A549 (cell line): Measurements from ENCODE around the gene FUOM. TPM values are rescaled to one million over a fixed set of nuclear protein-coding genes. Genes with fewer than 3 reads are reported as not detected.

Experiments used
- ATAC-seq, 2 experiments: fragments of 200-7000 bp in 1 of 2; fragments of >200 bp in 1 of 2; cut with Nextera tagmentation in 1 of 2; cut with Tn5 transposase in 1 of 2; 3 replicates each; pipeline versions ENCODE4 v1.8.0 to v1.9.1; 2018 to 2020; ENCODE audit warnings: mild to moderate bottlenecking in 1 of 2, moderate library complexity in 1 of 2
- CTCF ChIA-PET: fragments of 300-600 bp; sonication (Branson Sonifier 250); formaldehyde crosslinking; extraction: SDS; loops from one replicate; lab custom pipeline; 2021; ENCODE audit warnings: antibody characterized with exemption, inconsistent platforms; lab: Yijun Ruan, JAX
- POLR2A ChIA-PET: fragments of 350-600 bp; formaldehyde crosslinking; extraction: SDS; loops from one replicate; lab custom pipeline; 2021; ENCODE audit warnings: antibody characterized with exemption, inconsistent platforms; lab: Yijun Ruan, JAX
- DNase-seq, 2 experiments: peaks; one replicate each; pipeline versions ENCODE4 v3.0.0 to v3.0.0-alpha.2; 2011 to 2016; ENCODE audit warnings: low read depth in 1 of 2, low spot score in 1 of 2
- FAIRE-seq: peaks from 2 replicates; lab custom pipeline; 2011; peaks lifted over from hg19 to GRCh38; lab: Jason Lieb, UNC
- H3K27ac ChIP-seq, 2 experiments: fragments of >200 bp; sonication (Bioruptor Twin); formaldehyde crosslinking; 3 replicates each; pipeline ENCODE4 v1.5.1; 2016 to 2017
- H3K4me1 ChIP-seq: fragments of >200 bp; sonication (Bioruptor Twin); formaldehyde crosslinking; 3 replicates; pipeline ENCODE4 v1.6.1; 2016
- H3K4me2 ChIP-seq: fragments of >200 bp; sonication (Bioruptor Twin); formaldehyde crosslinking; 3 replicates; pipeline ENCODE4 v1.6.1; 2016
- H3K4me3 ChIP-seq: fragments of >200 bp; sonication (Bioruptor Twin); formaldehyde crosslinking; 3 replicates; pipeline ENCODE4 v1.5.1; 2016
- H3K9me3 ChIP-seq: fragments of >200 bp; sonication (Bioruptor Twin); formaldehyde crosslinking; 3 replicates; pipeline ENCODE4 v1.6.1; 2016
- BCL3 ChIP-seq: fragments of >200 bp; sonication (Bioruptor Twin); formaldehyde crosslinking; IDR thresholded peaks from 3 replicates; pipeline ENCODE4 v1.6.1; 2016
- ELK1 ChIP-seq: fragments of 150-350 bp; IDR thresholded peaks from 2 replicates; pipeline ENCODE4 v1.6.1; 2014; ENCODE audit warnings: low read depth, mild to moderate bottlenecking, low read length
- FOSB ChIP-seq: fragments of 250-450 bp; sonication (Bioruptor Pico); IDR thresholded peaks from 2 replicates; pipeline ENCODE4 v1.5.0; 2020; ENCODE audit warnings: mild to moderate bottlenecking, moderate library complexity
- HEYL ChIP-seq: fragments of 250-450 bp; sonication (Bioruptor Pico); IDR thresholded peaks from 2 replicates; pipeline ENCODE4 v1.8.0; 2021; ENCODE audit warnings: mild to moderate bottlenecking, moderate library complexity
- KDM1A ChIP-seq: fragments of 200-600 bp; sonication (generic); IDR thresholded peaks from 2 replicates; pipeline ENCODE4 v1.6.1; 2016; ENCODE audit warnings: low read depth, mild to moderate bottlenecking
- MAFK ChIP-seq: fragments of 450-650 bp; IDR thresholded peaks from 2 replicates; pipeline ENCODE4 v1.6.1; 2014; ENCODE audit not compliant: partially characterized antibody
- RARB ChIP-seq: fragments of 250-450 bp; sonication (Bioruptor Pico); IDR thresholded peaks from 2 replicates; pipeline ENCODE4 v1.8.0; 2021; ENCODE audit warnings: mild to moderate bottlenecking, moderate library complexity
- REST ChIP-seq: fragments of 200-600 bp; sonication (generic); IDR thresholded peaks from 2 replicates; pipeline ENCODE4 v1.6.1; 2016; ENCODE audit warnings: antibody characterized with exemption, mild to moderate bottlenecking, moderate library complexity
- RFX5 ChIP-seq: fragments of 450-650 bp; IDR thresholded peaks from 2 replicates; pipeline ENCODE4 v1.7.1; 2014; ENCODE audit warnings: antibody characterized with exemption, mild to moderate bottlenecking, moderate library complexity
- SREBF2 ChIP-seq: fragments of 450-650 bp; IDR thresholded peaks from 2 replicates; pipeline ENCODE4 v1.6.1; 2014; ENCODE audit warnings: mild to moderate bottlenecking, moderate library complexity
- ZSCAN20 ChIP-seq: fragments of 250-450 bp; sonication (Bioruptor Pico); IDR thresholded peaks from 2 replicates; pipeline ENCODE4 v1.8.0; 2022; ENCODE audit warnings: mild to moderate bottlenecking, moderate library complexity
- WGBS: methylation state at CpG from one replicate; pipeline ENCODE4 v1.1.6; 2017; ENCODE audit errors: missing lambda C conversion rate; 5-methylcytosine and 5-hydroxymethylcytosine counted together
- polyA plus RNA-seq, 4 experiments: library from polyadenylated mRNA; depleted of rRNA in 3 of 4; stranded (reverse); fragments of >200 nt; fragmentation: RNase III in 1 of 4; extraction: RNeasy Plus Mini Kit Qiagen cat#74134 plus additional on column Dnase treatment in 1 of 4; gene quantifications; 2 replicates in 3 of 4; 3 replicates in 1 of 4; pipeline ENCODE4 v1.2.3, GENCODE V29; 2011 to 2017
- TF ChIP-seq, protein P1 (sequence below): fragments of >200 bp; sonication (Bioruptor Twin); formaldehyde crosslinking; IDR thresholded peaks from 3 replicates; pipeline ENCODE4 v1.5.1; 2016

FUOM gene
- polyA plus RNA-seq, 2 of the 4 experiments (the other 2 are of a cell fraction), result 6.8 to 8.1 TPM

DNA sequence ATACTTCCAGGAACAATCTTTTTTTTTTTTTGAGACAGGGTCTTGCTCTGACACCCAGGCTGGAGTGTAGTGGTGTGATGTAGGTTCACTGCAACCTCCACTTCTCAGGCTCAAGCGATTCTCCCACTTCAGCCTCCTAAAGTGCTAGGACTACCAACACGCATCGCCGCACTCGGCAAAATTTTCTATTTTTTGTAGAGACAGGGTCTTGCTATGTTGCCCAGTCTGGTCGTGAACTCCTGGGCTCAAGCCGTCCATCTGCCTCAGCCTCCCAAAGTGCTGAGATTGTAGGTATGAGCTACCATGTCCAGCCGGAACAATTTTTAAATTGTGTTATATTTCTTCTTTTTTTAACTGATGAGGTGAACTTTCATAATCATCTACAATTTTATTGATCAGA is 47.0 kb downstream of the FUOM start:
- no peaks in the 10 kb centered on the region for H3K9me3 ChIP-seq
- H3K27ac ChIP-seq, result no peak overlapping the region
- peaks cover 17% of the 10 kb centered on the region for H3K4me1 ChIP-seq
- ChIA-PET POLR2A (no interaction called here), CTCF (interaction anchor here (1.2 to 1.8 kb wide), 3 partner anchors 7 to 19 kb away, joined by 5 to 6 read pairs (median 5); no protein-coding TSS in a partner anchor)
- ATAC-seq (no peak), DNase-seq (no peak), FAIRE-seq (no peak)
- H3K4me3 ChIP-seq, result no peak overlapping the region
- WGBS, result 90% methylated on average over 8 of the region's 8 CpGs
- TF ChIP-seq REST (no peak), SREBF2 (no peak), MAFK (peak; percentile 14), KDM1A (no peak), FOSB (CRISPR knock-in tag) (no peak)
- no peak overlapping the region for H3K4me2 ChIP-seq

GRCh38 chr10:133310399-133310755 is 47.4 kb downstream of the FUOM start:
- FAIRE-seq, result no peak
- 97% methylated on average over 15 of the region's 16 CpGs for WGBS

More at GRCh38 chr10:133310399-133310755, 47.4 kb downstream of the FUOM start:
- no peak for ATAC-seq
- DNase-seq, result no peak
- no peak overlapping the region for H3K4me3 ChIP-seq
- TF ChIP-seq HEYL (CRISPR knock-in tag), result no peak
- no peak for TF ChIP-seq ELK1
- no peak for TF ChIP-seq RARB
- TF ChIP-seq BCL3, result no peak
- no peak for TF ChIP-seq ZSCAN20 (CRISPR knock-in tag)
- TF ChIP-seq, protein P1, sequence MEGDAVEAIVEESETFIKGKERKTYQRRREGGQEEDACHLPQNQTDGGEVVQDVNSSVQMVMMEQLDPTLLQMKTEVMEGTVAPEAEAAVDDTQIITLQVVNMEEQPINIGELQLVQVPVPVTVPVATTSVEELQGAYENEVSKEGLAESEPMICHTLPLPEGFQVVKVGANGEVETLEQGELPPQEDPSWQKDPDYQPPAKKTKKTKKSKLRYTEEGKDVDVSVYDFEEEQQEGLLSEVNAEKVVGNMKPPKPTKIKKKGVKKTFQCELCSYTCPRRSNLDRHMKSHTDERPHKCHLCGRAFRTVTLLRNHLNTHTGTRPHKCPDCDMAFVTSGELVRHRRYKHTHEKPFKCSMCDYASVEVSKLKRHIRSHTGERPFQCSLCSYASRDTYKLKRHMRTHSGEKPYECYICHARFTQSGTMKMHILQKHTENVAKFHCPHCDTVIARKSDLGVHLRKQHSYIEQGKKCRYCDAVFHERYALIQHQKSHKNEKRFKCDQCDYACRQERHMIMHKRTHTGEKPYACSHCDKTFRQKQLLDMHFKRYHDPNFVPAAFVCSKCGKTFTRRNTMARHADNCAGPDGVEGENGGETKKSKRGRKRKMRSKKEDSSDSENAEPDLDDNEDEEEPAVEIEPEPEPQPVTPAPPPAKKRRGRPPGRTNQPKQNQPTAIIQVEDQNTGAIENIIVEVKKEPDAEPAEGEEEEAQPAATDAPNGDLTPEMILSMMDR, result no peak
- TF ChIP-seq RFX5, result no peak
- TF ChIP-seq, all 56 proteins: peak for 0
- CTCF ChIA-PET, result interaction anchor here (1.2 to 1.8 kb wide), 3 partner anchors 8 to 19 kb away, joined by 5 to 6 read pairs (median 5); no protein-coding TSS in a partner anchor
- Histone ChIP-seq H3K27ac (no peak overlapping the region), H3K9me3 (no peaks in the 10 kb centered on the region), H3K4me1 (peaks cover 17% of the 10 kb centered on the region), H3K4me2 (no peak overlapping the region)
- POLR2A ChIA-PET, result no interaction called here
